Ascending aorta (tissue), 2 donors: ENCODE data around the gene DHX35. TPM values are rescaled to one million over a fixed set of nuclear protein-coding genes. Genes with fewer than 3 reads are reported as not detected.

Experiments used
- DNase-seq, 2 donors: peaks; one replicate each; pipeline ENCODE4 v3.0.0-alpha.2; 2019; ENCODE audit warnings: low spot score in 2 of 2
- H3K27ac ChIP-seq, 2 donors: fragments of 200-600 bp; sonication (generic); one replicate each; pipeline ENCODE4 v1.5.1; 2016 to 2017; ENCODE audit warnings: mild to moderate bottlenecking in 1 of 2
- H3K27me3 ChIP-seq: fragments of 200-600 bp; sonication (generic); one replicate; pipeline ENCODE4 v1.5.1; 2017
- H3K36me3 ChIP-seq, 2 donors: fragments of 200-600 bp; sonication (generic); one replicate each; pipeline ENCODE4 v1.5.1; 2016
- H3K4me1 ChIP-seq, 2 donors: fragments of 200-600 bp; sonication (generic); one replicate each; pipeline ENCODE4 v1.5.1; 2016 to 2017; ENCODE audit warnings: mild to moderate bottlenecking in 1 of 2
- H3K4me3 ChIP-seq, 2 donors: fragments of 200-600 bp; sonication (generic); one replicate each; pipeline ENCODE4 v1.5.1; 2016 to 2017; ENCODE audit warnings: mild to moderate bottlenecking in 1 of 2
- H3K9me3 ChIP-seq, 2 donors: fragments of 200-600 bp; sonication (generic); one replicate each; pipeline ENCODE4 v1.5.1; 2016
- CTCF ChIP-seq, 3 experiments: fragments of 200-600 bp in 2 of 3; fragments of 450-650 bp in 1 of 3; sonication (generic) in 2 of 3; IDR thresholded peaks; one replicate each; pipeline ENCODE4 v1.5.1; 2016 to 2019; ENCODE audit warnings: antibody characterized with exemption in 3 of 3, mild to moderate bottlenecking in 1 of 3, moderate library complexity in 1 of 3
- intact Hi-C: fragments of 100-400 bp; cut with DNase I; formaldehyde crosslinking; loops from one replicate; pipeline ENCODE4 v1.15.1; 2023
- total RNA-seq: library from RNA; depleted of rRNA; stranded (reverse); fragments of >200 nt; gene quantifications from one replicate; pipeline ENCODE4 v1.1.0, GENCODE V29; 2016

DHX35 gene
- total RNA-seq, 1 donor from 2014 or later: 35.3 TPM

- Histone ChIP-seq H3K36me3 (no peaks in the 10 kb centered on the region), H3K4me3 (no peak overlapping the region), H3K27ac (no peak overlapping the region), H3K9me3 (no peaks in the 10 kb centered on the region), H3K4me1 (no peaks in the 10 kb centered on the region), H3K27me3 (no peaks in the 10 kb centered on the region)
- no peak for TF ChIP-seq CTCF (IDR thresholded peaks at IDR 0.05)
- DNase-seq: no peak
- intact Hi-C loops: no loop called here
Measured at GRCh38 chr20:39082622-39083398, 120.7 kb downstream of the DHX35 start.

GRCh38 chr20:39083761-39084160 is 121.6 kb downstream of the DHX35 start:
- Histone ChIP-seq H3K4me1 (no peaks in the 10 kb centered on the region), H3K27me3 (no peaks in the 10 kb centered on the region), H3K9me3 (no peaks in the 10 kb centered on the region), H3K4me3 (no peak overlapping the region), H3K36me3 (no peaks in the 10 kb centered on the region), H3K27ac (no peak overlapping the region)
- no peak for TF ChIP-seq CTCF (IDR thresholded peaks at IDR 0.05)
- intact Hi-C loops: no loop called here
- no peak for DNase-seq

- Histone ChIP-seq H3K4me1 (no peaks in the 10 kb centered on the region), H3K4me3 (no peak overlapping the region), H3K27ac (no peak overlapping the region), H3K27me3 (no peaks in the 10 kb centered on the region), H3K36me3 (no peaks in the 10 kb centered on the region), H3K9me3 (no peaks in the 10 kb centered on the region)
- no peak for DNase-seq
- intact Hi-C loops: no loop called here
- TF ChIP-seq CTCF (IDR thresholded peaks at IDR 0.05): no peak
Measured at GRCh38 chr20:39089029-39089428, 126.9 kb downstream of the DHX35 start.

Other genes starting within 250 kb of the DHX35 start
- gene SLC32A1, start 237.9 kb upstream of the DHX35 start, total RNA-seq: not detected
- gene ACTR5, start 213.9 kb upstream of the DHX35 start, total RNA-seq: 5.9 TPM
- 26.4 TPM for gene PPP1R16B, start 156.6 kb upstream of the DHX35 start, total RNA-seq
- 0.53 TPM for gene FAM83D, start 35.9 kb upstream of the DHX35 start, total RNA-seq